Natural killer cell (primary cell): ENCODE measurements around the gene TLK1. TPM values are rescaled to one million over a fixed set of nuclear protein-coding genes. Genes with fewer than 3 reads are reported as not detected.
"Not testable (repeated sequence)": the region's sequence is repeated elsewhere in the genome, so short reads cannot be mapped to it uniquely, and the experiment has no call there.

Experiments used
- ATAC-seq, 3 donors: fragments of 150-1000 bp in 2 of 3; fragments of 200-7000 bp in 1 of 3; cut with Tn5 transposase; 1 replicate in 1 of 3; 2 replicates in 2 of 3; pipeline ENCODE4 v1.10.0; 2021; ENCODE audit warnings: mild to moderate bottlenecking in 2 of 3, moderate library complexity in 2 of 3
- DNase-seq, 2 donors: peaks; one replicate each; pipeline versions ENCODE4 v3.0.0 to v3.0.0-alpha.2; 2013 to 2021; ENCODE audit warnings: mixed read lengths in 1 of 2
- H3K27ac ChIP-seq: one replicate; pipeline ENCODE4 v1.5.1; 2013; ENCODE audit warnings: mild to moderate bottlenecking, low read length
- H3K27me3 ChIP-seq: one replicate; pipeline ENCODE4 v1.6.1; 2013; ENCODE audit warnings: low read length; ENCODE audit not compliant: control insufficient read depth, insufficient read depth
- H3K36me3 ChIP-seq: one replicate; pipeline ENCODE4 v1.6.1; 2013; ENCODE audit warnings: low read length; ENCODE audit not compliant: control insufficient read depth, insufficient read depth
- H3K4me1 ChIP-seq: one replicate; pipeline ENCODE4 v1.6.1; 2013; ENCODE audit warnings: low read length; ENCODE audit not compliant: control insufficient read depth, insufficient read depth
- H3K4me3 ChIP-seq: one replicate; pipeline ENCODE4 v1.5.1; 2013; ENCODE audit warnings: low read length
- H3K9me3 ChIP-seq: one replicate; pipeline ENCODE4 v1.6.1; 2013; ENCODE audit warnings: low read length; ENCODE audit not compliant: control insufficient read depth, insufficient read depth
- H3K27ac Mint-ChIP-seq, 2 donors: one replicate each; pipeline ENCODE4 v1.8.0; 2022; ENCODE audit warnings: mild to moderate bottlenecking in 2 of 2, mixed read lengths in 2 of 2, moderate library complexity in 1 of 2
- H3K27me3 Mint-ChIP-seq, 2 donors: one replicate each; pipeline ENCODE4 v1.8.0; 2022; ENCODE audit warnings: low read depth in 2 of 2, mixed read lengths in 2 of 2
- H3K36me3 Mint-ChIP-seq: one replicate; pipeline ENCODE4 v1.8.0; 2022; ENCODE audit warnings: mixed read lengths
- H3K4me1 Mint-ChIP-seq, 2 donors: one replicate each; pipeline ENCODE4 v1.8.0; 2022; ENCODE audit warnings: mixed read lengths in 2 of 2
- H3K4me3 Mint-ChIP-seq: one replicate; pipeline ENCODE4 v1.8.0; 2022; ENCODE audit warnings: mild to moderate bottlenecking, moderate library complexity, mixed read lengths
- H3K9me3 Mint-ChIP-seq, 2 donors: one replicate each; pipeline ENCODE4 v1.8.0; 2022; ENCODE audit warnings: mixed read lengths in 2 of 2
- WGBS: methylation state at CpG from one replicate; pipeline ENCODE4 v1.1.7; 2013; ENCODE audit warnings: missing lambda C conversion rate; ENCODE audit not compliant: insufficient coverage; 5-methylcytosine and 5-hydroxymethylcytosine counted together
- intact Hi-C: fragments of 100-400 bp; cut with micrococcal nuclease; formaldehyde crosslinking; loops from one replicate; pipeline ENCODE4 v1.14.2; 2022
- total RNA-seq, 4 donors: library from RNA; stranded (reverse); fragments of 120-200 nt in 1 of 4; gene quantifications; one replicate each; pipeline versions ENCODE4 v1.2.3 to v1.2.4, GENCODE V29; 2013 to 2022
- TF ChIP-seq, protein P1 (sequence below): fragments of 200-600 bp; IDR thresholded peaks from one replicate; pipeline ENCODE4 v1.8.0; 2022; ENCODE audit warnings: antibody characterized with exemption

The TLK1 gene
- total RNA-seq, 3 donors from 2014 or later (not counting 1 experiment from before 2014, with no cell fraction given), result 90.9 to 101 (median 91.2) TPM

DNA sequence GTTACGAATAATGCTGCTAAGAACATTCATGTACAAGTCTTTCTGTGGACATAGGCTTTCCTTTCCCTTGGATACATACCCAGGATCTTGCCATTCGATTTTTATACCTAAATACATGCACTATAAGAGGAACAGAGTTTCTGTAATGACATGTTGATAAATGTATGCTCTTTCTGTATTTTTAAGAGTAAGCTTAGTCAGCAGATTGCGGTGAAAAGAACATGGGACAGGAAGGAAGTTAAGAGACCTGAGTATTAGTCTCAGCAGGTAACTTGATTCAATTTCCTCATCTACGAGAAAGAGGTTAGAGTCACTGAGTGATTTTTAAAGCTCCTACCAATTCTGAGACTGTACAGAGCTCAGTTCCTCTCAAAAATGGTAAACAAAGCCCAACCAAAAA, 2.6 kb upstream of the TLK1 start:
- TF ChIP-seq, protein P1, sequence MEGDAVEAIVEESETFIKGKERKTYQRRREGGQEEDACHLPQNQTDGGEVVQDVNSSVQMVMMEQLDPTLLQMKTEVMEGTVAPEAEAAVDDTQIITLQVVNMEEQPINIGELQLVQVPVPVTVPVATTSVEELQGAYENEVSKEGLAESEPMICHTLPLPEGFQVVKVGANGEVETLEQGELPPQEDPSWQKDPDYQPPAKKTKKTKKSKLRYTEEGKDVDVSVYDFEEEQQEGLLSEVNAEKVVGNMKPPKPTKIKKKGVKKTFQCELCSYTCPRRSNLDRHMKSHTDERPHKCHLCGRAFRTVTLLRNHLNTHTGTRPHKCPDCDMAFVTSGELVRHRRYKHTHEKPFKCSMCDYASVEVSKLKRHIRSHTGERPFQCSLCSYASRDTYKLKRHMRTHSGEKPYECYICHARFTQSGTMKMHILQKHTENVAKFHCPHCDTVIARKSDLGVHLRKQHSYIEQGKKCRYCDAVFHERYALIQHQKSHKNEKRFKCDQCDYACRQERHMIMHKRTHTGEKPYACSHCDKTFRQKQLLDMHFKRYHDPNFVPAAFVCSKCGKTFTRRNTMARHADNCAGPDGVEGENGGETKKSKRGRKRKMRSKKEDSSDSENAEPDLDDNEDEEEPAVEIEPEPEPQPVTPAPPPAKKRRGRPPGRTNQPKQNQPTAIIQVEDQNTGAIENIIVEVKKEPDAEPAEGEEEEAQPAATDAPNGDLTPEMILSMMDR, result no peak
- WGBS, result 34% methylated on average over 3 of the region's 4 CpGs
- Histone ChIP-seq H3K4me1 (peaks cover 3% of the 10 kb centered on the region), H3K9me3 (no peaks in the 10 kb centered on the region), H3K27ac (no peak overlapping the region), H3K27me3 (no peaks in the 10 kb centered on the region), H3K36me3 (no peaks in the 10 kb centered on the region), H3K4me3 (no peak overlapping the region)
- ATAC-seq, result no peak
- Mint-ChIP-seq H3K36me3 (no peaks in the 10 kb centered on the region), H3K27ac (no peak overlapping the region), H3K9me3 (no peaks in the 10 kb centered on the region), H3K27me3 (peaks cover 11 to 16% of the 10 kb centered on the region in 2 donors), H3K4me1 (peaks cover 23 to 24% of the 10 kb centered on the region in 2 donors), H3K4me3 (peak overlapping the region; percentile 3)
- intact Hi-C loops, result no loop called here
- peak in 1 of 2 donors; percentile 55 for DNase-seq

DNA sequence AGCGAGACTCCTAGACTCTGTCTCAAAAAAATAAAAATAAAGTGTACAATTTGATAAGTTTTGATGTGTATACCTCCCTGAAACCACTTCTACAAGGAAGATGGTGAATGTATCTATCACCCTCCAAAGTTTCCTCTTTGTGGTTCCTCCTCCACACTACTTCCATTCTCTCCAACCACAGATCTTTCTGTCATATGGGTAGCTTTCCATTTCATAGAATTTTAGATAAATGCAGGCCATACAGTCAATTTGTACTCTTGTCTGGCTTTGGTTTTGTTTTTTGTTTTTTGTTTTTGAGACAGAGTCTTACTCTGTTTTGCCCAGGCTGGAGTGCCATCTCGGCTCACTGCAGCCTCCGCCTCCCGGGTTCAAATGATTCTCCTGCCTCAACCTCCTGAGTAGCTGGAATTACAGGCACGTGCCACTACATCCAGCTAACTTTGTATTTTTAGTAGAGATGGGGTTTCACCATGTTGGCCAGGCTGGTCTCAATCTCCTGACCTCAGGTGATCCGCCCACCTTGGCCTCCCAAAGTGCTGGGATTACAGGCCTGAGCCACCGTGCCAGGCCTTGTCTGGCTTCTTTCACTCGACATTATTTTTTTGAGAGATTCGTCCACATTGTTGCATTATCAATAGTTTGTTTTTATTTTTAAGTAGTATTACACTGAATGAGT, 2.0 kb upstream of the TLK1 start:
- peaks cover 27 to 28% of the 10 kb centered on the region in 2 donors for H3K4me1 Mint-ChIP-seq
- not testable (repeated sequence) for H3K27ac ChIP-seq

DNA sequence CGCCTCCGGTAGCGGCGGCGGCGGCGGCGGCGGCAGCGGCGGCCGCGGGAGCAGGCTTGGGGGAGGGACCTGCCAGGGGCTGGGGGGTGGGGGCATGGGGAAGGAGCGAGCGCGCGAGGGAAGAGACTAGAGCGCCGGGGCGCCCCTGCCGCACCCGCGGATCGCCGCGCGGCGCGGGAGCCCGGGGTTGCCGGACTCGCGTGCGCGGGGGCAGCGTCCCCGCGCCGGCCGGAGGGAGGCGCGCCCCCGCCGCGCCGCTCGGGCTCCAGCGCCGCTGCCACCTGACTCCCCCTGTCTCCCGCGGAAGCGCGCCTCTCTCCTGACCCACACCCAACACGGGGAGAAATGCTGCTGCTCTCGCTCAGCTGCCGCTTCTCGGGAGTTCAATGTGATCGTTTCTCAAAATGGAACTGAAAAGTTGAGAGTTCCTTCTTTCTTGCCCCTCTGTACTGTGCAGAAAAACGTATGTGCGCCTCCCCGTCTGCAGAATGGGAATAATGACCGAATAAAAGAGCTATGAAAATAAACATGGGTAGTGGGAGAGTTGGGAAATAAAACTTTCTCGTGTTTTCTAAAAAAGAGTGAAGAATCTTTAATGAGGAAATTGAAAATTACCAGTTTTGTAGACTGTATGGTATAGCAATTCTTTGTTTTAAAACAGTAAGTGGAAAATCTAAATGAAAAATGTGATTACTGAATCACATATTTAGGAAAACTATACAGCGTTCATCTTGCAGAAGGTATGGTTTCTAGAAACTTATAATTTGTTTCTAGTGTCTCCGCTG, 455 bp upstream of the TLK1 start:
- Mint-ChIP-seq H3K4me3 (peak overlapping the region; percentile 98), H3K4me1 (peaks cover 33 to 39% of the 10 kb centered on the region in 2 donors), H3K9me3 (no peaks in the 10 kb centered on the region), H3K27me3 (peaks cover 0 to 6% of the 10 kb centered on the region in 2 donors), H3K27ac (peak overlapping the region; percentile 75 to 96), H3K36me3 (no peaks in the 10 kb centered on the region)
- DNase-seq (peak; percentile 61 to 82), ATAC-seq (peak; percentile 47 to 65 (median 54))
- Histone ChIP-seq H3K4me1 (peaks cover 3% of the 10 kb centered on the region), H3K9me3 (no peaks in the 10 kb centered on the region), H3K27ac (peak overlapping the region; percentile 49), H3K36me3 (no peaks in the 10 kb centered on the region), H3K27me3 (no peaks in the 10 kb centered on the region), H3K4me3 (peak overlapping the region; percentile 74)
- TF ChIP-seq, protein P1, result no peak
- intact Hi-C loops, result no loop called here
- WGBS, result under 1% methylated on average over 59 of the region's 65 CpGs

More for the DNA sequence above, 2.0 kb upstream of the TLK1 start:
- H3K27me3 ChIP-seq, H3K9me3 Mint-ChIP-seq, H3K9me3 ChIP-seq, H3K4me1 ChIP-seq, ATAC-seq, intact Hi-C loops, H3K36me3 ChIP-seq, H3K4me3 ChIP-seq, H3K36me3 Mint-ChIP-seq, DNase-seq: not testable (repeated sequence)
- WGBS, result 97% methylated on average over 6 of the region's 9 CpGs
- Mint-ChIP-seq H3K4me3 (peak overlapping the region; percentile 6), H3K27ac (peak overlapping the region in 1 of 2 donors; percentile 24), H3K27me3 (peaks cover 9 to 13% of the 10 kb centered on the region in 2 donors)
